KOPT-K1 (cell line): Measurements from ENCODE around the gene TTLL12.
"Not testable (repeated sequence)": the region's sequence is repeated elsewhere in the genome, so short reads cannot be mapped to it uniquely, and the experiment has no call there.

ENCODE experiments used
- H3K27ac ChIP-seq: fragments of 200-600 bp; sonication (generic); 2 replicates; pipeline ENCODE4 v1.5.1; 2016; ENCODE audit warnings: antibody characterized with exemption, mild to moderate bottlenecking, low read depth, low read length; ENCODE audit not compliant: poor library complexity, severe bottlenecking
- H3K36me3 ChIP-seq: fragments of 200-600 bp; sonication (generic); 2 replicates; pipeline ENCODE4 v1.5.1; 2017; ENCODE audit warnings: antibody characterized with exemption, mild to moderate bottlenecking, low read length, moderate library complexity; ENCODE audit not compliant: insufficient read depth
- H3K9me3 ChIP-seq: fragments of 200-600 bp; sonication (generic); 2 replicates; pipeline ENCODE4 v1.5.1; 2017; ENCODE audit warnings: antibody characterized with exemption, low read length, mild to moderate bottlenecking; ENCODE audit not compliant: insufficient read depth, poor library complexity, severe bottlenecking

Gene TTLL12

DNA sequence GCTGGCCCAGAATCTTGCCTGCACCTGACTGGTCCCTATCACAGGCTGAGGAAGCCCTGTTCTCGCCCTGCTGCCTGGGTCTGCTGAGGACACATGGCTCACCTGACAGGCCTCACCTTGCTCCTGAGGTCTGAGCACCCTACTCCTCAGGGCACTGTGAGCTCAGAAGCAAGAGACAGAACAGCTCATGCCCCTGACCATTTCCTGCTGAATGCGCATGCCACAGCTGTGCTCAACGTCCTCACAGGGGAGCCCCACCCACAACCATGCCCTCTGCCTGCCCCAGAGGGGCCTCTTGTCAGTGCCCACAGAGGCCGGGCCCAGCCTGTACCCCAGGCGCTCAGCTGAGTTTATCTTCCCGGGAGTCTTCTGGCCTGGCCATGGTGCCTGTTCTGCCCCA lies 38.4 kb downstream of the TTLL12 start:
- Histone ChIP-seq H3K9me3 (no peaks in the 10 kb centered on the region), H3K36me3 (no peaks in the 10 kb centered on the region), H3K27ac (no peak overlapping the region)

- H3K36me3 ChIP-seq = no peaks in the 10 kb centered on the region
- no peak overlapping the region for H3K27ac ChIP-seq
- no peaks in the 10 kb centered on the region for H3K9me3 ChIP-seq
Observed at GRCh38 chr22:43147821-43148220, 39.1 kb downstream of the TTLL12 start.

- not testable (repeated sequence) for H3K27ac ChIP-seq, H3K36me3 ChIP-seq, H3K9me3 ChIP-seq
Observed at GRCh38 chr22:43146332-43146731, 40.6 kb downstream of the TTLL12 start.

GRCh38 chr22:43145371-43145770 lies 41.6 kb downstream of the TTLL12 start:
- not testable (repeated sequence) for H3K27ac ChIP-seq, H3K9me3 ChIP-seq
- H3K36me3 ChIP-seq = peaks cover 11% of the 10 kb centered on the region

- peaks cover 15% of the 10 kb centered on the region for H3K36me3 ChIP-seq
- H3K27ac ChIP-seq = no peak overlapping the region
- no peaks in the 10 kb centered on the region for H3K9me3 ChIP-seq
Observed at GRCh38 chr22:43144949-43145348, 42.0 kb downstream of the TTLL12 start.

GRCh38 chr22:43142880-43143562 lies 43.9 kb downstream of the TTLL12 start, which contains the start of gene MCAT:
MCAT (minus strand) TSS chr22:43143398; CDS start chr22:43143348, 50 bp downstream.
- Histone ChIP-seq H3K36me3 (peaks cover 34% of the 10 kb centered on the region), H3K9me3 (no peaks in the 10 kb centered on the region), H3K27ac (peak within 1 kb of the TSS; percentile 65)

GRCh38 chr22:43136801-43137200 lies 50.1 kb downstream of the TTLL12 start:
- H3K9me3 ChIP-seq = no peaks in the 10 kb centered on the region
- peaks cover 97% of the 10 kb centered on the region for H3K36me3 ChIP-seq
- no peak overlapping the region for H3K27ac ChIP-seq

GRCh38 chr22:43136255-43136654 lies 50.7 kb downstream of the TTLL12 start:
- Histone ChIP-seq H3K27ac (no peak overlapping the region), H3K36me3 (peaks cover 100% of the 10 kb centered on the region), H3K9me3 (no peaks in the 10 kb centered on the region)

DNA sequence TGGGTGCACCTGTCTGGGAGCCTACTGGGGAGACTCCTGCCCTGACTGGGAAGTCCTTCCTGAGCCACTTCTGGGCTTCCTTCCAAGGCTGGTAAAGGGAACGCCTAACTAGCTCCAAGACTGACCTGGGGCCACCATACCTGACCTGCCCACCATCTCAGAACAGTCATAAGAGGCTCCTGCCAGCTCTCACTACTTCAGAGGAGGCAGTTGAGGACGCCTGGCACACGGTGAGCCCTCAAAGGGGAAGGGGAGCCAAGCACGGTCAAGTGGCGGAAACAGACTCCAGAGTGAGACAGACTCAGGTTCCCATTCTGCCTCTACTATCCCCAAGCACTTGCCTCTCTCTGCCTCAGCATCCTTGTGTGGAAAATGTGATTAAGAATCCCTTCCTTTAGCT lies 51.4 kb downstream of the TTLL12 start:
- no peaks in the 10 kb centered on the region for H3K9me3 ChIP-seq
- no peak overlapping the region for H3K27ac ChIP-seq
- peaks cover 100% of the 10 kb centered on the region for H3K36me3 ChIP-seq

GRCh38 chr22:43134553-43134952 lies 52.4 kb downstream of the TTLL12 start:
- Histone ChIP-seq H3K36me3 (peaks cover 99% of the 10 kb centered on the region), H3K9me3 (no peaks in the 10 kb centered on the region), H3K27ac (no peak overlapping the region)

DNA sequence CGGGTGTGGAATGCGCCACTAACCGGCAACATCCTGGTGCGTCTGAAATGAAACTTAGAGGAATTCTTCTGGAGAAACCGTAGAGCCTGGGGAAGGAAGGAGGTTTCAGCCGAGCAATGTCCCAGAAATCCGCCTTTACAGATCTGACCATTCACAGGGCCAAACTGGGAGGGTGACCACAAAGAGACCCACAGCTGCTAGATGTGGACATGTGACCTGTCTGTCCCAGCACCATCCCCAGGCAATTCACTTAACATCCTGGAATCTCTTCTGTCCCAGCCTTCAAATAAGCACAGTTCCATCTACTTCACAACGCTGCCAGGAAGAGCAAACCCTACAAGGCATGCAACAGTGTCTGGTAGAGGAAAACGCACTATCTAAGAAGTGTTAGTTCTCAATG lies 53.5 kb downstream of the TTLL12 start:
- Histone ChIP-seq H3K36me3 (peaks cover 95% of the 10 kb centered on the region), H3K9me3 (no peaks in the 10 kb centered on the region), H3K27ac (no peak overlapping the region)

DNA sequence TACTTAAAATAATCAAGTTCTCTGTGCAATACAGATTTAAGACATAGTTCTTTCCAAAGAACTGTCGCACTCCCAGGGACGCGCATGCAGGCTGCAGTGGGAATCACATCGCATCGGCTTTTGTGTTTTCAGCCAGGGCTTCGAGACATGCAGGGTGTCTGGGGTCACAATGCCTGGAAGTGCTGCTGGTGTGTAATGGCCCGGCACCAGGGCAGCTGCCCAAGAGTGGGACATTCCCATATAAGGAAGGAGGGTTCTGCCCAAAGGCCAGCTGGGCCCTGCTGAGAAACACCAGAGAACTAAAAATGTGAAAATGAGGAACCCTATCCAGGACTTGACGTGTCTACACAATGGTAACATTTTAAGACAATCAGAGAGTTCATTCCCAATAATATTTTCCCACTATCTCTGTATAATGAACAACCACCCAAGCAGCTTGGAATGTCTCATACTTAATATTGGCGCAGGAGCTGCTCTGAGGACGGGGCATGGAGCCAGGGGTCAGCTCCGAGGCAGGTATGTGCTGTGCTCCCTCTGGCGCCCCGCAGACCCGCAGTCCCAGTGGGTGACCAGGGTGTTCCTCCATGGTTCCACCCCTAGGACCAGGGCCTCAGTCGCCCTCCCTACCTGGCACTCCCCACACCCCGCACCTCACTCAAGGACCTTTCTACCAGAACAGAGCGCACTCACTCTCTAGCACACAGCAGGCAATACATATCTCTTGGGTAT lies 55.0 kb downstream of the TTLL12 start:
- Histone ChIP-seq H3K27ac (no peak overlapping the region), H3K9me3 (no peaks in the 10 kb centered on the region), H3K36me3 (peaks cover 88% of the 10 kb centered on the region)

GRCh38 chr22:43129426-43130425 lies 57.2 kb downstream of the TTLL12 start:
- H3K9me3 ChIP-seq = no peaks in the 10 kb centered on the region
- peaks cover 66% of the 10 kb centered on the region for H3K36me3 ChIP-seq
- peak overlapping the region; percentile 49 for H3K27ac ChIP-seq

- peaks cover 62% of the 10 kb centered on the region for H3K36me3 ChIP-seq
- H3K9me3 ChIP-seq = no peaks in the 10 kb centered on the region
- H3K27ac ChIP-seq = peak overlapping the region; percentile 49
Observed at GRCh38 chr22:43128928-43129424, 58.0 kb downstream of the TTLL12 start.

DNA sequence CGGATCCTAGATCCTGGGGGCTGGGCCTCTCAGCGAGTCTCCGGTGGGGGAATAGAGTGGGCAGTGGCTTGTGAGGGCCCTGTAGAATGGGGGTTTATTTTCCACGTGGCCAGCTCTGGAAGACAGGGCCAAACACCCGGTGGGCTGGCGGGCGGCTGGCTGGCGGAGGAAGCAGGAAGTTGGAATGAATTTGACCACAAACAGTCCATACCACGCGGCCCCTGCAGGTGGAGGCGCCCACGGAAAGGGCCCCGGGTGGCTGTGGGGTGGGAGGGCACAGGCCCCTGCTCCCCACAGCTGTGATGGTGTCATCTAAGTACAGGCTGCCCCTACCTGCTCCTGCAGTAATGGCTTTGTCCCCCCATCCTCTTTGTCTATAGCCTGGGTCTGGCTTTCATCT lies 58.8 kb downstream of the TTLL12 start:
- Histone ChIP-seq H3K9me3 (no peaks in the 10 kb centered on the region), H3K27ac (peak overlapping the region; percentile 49), H3K36me3 (peaks cover 54% of the 10 kb centered on the region)
